Jurkat, Clone E6-1 (cell line): ENCODE measurements around the gene METTL4.
"Not testable (repeated sequence)": the region's sequence is repeated elsewhere in the genome, so short reads cannot be mapped to it uniquely, and the experiment has no call there.

Experiments
- DNase-seq: peaks from one replicate; pipeline ENCODE4 v3.0.0-alpha.2; 2011; ENCODE audit warnings: low read depth, low spot score
- H3K4me3 ChIP-seq: 2 replicates; pipeline ENCODE4 v1.5.1; 2011; ENCODE audit warnings: mild to moderate bottlenecking, low read length, control low read depth, moderate library complexity

The METTL4 gene

DNA sequence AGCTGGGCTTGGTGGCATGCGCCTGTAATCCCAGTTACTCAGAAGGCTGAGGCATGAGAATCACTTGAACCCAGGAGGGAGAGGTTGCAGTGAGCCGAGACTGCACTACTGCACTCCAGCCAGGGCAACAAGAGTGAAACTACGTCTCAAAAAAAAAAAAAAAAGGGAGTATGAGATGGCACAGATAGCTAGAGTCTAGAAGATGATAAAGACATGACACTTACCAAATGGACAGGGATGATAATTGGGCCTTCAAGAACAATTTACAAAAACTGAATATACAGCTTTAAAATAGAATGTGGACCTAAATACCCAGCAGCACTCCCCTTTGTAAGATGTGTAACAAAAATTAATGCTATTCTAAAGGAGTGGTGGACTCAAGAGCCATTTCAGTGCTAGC is 2.7 kb downstream of the METTL4 start:
- no peak for DNase-seq
- H3K4me3 ChIP-seq, result no peak overlapping the region

DNA sequence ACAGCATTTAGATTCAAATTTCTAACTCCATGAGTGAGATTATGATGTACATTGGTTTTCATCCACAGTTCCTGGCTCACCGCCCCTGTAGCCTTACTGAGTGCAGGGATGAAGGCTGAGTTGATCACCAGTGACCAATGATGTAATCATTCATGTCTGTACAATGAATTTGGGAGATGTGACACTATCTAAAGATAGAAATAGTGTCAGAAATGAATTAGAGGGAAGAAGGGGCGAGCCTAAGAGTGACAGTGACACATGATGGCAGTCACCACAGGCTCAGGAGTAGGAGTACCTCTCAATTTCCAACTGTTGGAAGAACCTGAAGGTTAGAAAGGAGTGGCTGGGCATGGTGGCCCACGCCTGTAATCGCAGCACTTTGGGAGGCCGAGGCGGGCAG is 3.2 kb downstream of the METTL4 start:
- H3K4me3 ChIP-seq, result no peak overlapping the region
- DNase-seq, result no peak

DNA sequence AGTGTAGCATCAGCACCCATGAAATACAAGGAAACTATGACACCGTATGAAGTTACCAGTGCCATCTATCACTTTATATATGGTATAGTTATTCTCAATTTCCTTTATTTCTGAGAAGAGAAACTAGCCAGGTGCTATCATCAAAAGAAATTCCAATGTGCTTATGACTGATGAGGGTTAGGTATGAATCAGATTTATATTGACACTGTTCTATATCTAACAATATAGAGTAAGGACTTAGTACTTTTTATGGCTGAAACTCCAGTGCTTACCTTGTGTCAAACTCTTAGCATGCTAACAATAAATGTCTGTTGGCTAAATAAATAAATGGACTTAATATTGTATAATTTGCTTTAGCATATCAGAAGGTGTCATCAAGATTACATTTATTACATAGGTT is 6.9 kb downstream of the METTL4 start:
- H3K4me3 ChIP-seq, result no peak overlapping the region
- DNase-seq, result no peak

DNA sequence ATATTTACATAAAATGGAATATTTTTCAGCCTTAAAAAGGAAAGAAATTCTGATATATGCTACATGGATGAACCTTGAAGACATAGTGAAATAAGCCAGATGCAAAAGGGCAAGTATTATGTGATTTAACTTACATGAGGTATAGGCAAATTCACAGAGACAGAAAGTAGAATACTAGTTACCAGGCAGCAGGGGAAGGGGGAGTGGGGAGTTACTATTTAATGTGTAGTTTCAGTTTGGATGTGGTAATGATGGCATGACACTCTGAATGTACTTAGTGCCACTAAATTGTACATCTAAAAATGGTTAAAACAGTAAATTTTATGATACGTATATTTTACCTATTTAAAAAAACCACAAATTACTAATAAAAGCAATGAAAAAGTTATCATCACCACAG is 12.1 kb downstream of the METTL4 start:
- no peak for DNase-seq
- H3K4me3 ChIP-seq, result no peak overlapping the region

DNA sequence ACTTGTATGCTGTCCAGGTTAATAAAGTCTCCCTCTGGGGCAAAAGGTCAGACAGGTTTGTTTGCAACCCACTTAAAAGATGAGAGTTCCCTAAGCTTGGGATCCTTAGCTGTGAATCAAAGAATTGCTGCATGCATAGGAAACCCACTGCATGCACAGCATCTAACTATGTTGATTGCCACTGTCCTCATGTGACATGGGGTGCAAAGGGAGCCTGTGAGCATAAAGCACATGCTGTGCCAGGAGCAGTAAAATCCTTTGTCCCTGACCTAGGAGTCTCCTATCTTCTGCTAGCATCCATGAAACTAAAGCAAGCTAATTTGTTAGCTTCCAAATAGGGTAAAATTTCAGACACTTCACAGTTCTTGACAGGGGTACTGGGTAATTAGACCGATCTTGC is 13.8 kb downstream of the METTL4 start:
- no peak overlapping the region for H3K4me3 ChIP-seq
- DNase-seq, result no peak

DNA sequence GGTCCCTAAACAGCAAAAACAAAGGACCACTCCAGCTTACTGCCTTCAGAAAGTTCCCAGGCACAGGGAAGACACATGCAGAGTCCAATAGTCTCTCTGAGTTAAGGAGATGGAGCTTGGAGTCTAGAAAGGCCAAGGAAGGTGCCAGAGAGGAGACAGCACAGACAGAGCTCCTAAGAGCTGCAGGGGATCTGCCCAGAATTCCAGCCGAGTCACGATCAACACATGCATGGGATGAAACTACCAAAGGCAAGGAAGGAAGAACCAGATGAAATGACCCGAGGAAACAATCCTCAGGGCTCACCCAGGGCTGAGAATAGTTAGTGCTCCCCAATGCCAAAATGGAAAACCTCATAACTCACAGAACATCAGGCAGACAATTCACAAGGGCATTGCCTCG is 15.4 kb downstream of the METTL4 start:
- DNase-seq, result no peak

DNA sequence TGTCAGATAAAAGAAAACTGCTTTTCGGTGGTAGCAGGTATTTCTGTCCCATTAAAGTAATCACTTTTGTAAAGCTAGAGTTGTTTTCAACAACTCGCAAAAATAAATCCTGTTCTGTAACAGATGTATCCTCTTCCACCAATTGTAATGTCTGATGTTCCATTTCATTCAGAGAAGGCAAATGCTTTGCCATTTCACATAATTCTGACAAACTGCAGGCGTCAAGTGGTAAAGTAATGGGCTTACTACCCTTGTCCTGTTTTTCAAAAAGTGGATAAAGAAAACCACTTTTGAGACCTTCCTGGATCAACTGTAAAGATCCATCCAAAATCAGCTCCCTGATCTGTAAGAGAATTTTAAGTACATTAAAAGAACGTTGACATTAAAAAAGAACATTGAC is 16.6 kb downstream of the METTL4 start:
- H3K4me3 ChIP-seq, result no peak overlapping the region
- no peak for DNase-seq

More for the DNA sequence above, 15.4 kb downstream of the METTL4 start:
- no peak overlapping the region for H3K4me3 ChIP-seq

DNA sequence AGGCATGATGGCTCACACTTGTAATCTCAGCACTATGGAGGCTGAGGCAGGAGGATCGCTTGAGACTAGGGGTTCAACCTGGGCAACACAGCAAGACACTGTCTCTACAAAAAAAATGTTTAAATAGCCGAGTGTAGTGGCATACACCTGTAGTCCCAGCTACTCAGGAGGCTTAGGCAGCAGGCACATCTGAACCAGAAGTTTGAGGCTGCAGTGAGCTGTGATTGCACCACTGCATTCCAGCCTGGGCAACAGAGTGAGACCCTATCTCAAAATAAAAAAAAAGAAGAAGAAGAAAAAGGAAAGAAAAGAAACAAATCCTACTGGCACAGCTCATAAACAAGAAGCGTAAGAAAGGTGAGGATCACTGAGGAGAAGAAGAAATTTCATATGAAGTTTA is 19.9 kb downstream of the METTL4 start:
- H3K4me3 ChIP-seq, result no peak overlapping the region
- no peak for DNase-seq

DNA sequence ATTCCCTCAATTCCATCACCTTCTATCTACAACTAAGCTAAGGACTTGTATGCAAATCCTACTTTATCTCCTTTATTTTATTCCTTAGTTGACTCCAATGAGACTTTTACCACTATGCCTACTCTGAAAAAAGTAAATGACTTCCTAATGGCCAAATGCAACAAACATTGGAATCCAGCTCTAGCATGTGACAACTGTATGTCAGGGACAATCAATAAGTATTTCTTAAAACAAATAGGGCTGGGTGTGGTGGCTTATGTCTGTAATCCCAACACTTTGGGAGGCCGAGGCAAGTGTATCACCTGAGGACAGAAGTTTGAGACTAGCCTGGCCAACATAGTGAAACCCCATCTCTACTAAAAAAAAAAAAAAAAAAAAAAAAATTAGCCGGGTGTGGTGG is 21.8 kb downstream of the METTL4 start:
- DNase-seq, result no peak
- H3K4me3 ChIP-seq, result no peak overlapping the region

DNA sequence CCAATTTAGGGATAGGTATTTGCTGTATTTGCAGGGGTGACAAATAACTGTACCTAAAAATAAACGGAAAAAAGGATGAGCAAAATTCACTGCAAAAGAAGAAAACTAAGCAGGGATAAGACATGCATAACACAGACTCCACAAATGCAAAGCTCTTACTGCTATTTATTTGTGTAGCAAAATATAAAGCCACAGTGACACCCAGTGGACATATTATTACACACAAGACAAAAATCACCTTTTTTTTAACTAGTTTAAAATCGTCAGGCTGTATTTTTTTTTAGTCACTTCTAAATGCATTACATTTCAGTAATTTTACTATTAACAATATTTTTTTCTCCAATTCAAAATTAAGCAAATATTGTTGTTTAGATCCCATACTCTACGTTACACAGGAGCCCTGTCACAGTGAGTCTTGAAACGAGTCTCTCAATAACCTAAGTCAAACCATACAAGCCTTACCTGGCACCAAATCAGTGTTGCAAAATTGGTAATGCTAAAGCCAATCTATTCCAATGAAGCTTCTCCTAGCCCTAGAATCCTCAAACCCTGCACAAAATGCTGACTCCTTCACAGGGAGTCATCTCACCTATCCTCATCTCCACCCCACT is 23.7 kb downstream of the METTL4 start:
- peak; percentile 53 for DNase-seq
- H3K4me3 ChIP-seq, result no peak overlapping the region

DNA sequence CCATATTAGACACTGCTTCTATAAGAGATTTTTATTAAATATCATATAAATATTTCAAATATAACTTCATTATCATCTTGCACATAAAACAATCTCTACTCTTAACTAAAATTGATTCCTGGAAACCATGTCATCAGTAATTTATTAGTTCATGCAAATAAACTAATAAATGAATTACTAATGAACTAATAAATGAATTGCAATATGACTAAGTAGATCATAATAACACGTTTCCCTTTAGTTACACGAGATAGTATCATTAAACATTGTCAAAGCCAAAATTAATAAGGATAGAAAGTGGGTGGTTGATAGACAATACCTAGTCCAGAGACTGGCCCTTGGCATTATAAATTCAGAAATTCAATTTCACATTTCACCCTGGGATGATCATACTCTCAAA is 26.1 kb downstream of the METTL4 start:
- no peak overlapping the region for H3K4me3 ChIP-seq
- DNase-seq, result no peak

DNA sequence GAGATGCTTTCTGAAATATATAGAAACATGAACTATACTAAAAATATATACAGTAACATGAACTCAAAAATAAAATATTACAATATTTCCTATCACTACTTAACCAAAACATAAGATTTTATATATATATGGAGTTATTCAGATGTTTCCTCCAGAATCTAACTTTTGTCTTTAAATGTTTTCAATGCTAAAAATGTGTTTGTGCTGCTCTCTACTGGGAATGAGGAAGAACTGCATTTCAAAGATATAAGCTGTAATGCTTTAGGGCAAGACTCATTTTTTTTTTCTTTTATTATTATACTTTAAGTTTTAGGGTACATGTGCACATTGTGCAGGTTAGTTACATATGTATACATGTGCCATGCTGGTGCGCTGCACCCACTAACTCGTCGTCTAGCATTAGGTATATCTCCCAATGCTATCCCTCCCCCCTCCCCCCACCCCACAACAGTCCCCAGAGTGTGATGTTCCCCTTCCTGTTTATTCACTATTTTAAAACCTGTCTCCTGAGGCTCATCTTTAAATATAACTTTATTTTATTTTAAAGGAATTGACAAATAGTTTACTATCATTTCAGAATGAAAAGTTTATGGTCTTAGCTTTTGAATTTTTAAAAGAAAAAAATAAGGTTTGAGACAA is 29.3 kb downstream of the METTL4 start:
- DNase-seq, result peak; percentile 16
- H3K4me3 ChIP-seq, result not testable (repeated sequence)

DNA sequence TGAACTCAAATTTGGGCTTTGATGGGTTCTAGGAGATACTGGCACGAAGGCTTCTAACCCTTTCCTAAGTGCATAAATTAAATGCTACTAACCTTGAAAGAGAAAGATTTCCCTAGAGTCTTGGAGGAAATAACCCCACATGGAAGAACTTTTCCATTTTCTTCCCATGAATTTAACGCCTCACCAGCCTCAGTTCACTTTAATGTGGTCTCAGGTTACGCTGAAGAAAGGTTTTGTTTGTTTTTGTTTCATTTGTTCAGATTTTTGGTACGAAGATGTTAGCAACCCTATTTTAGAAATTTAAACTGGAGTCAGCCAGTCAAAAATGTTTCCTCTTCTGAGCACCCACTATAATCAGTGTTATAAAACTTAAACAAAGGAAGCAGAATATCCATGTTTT is 30.7 kb downstream of the METTL4 start:
- no peak for DNase-seq
- no peak overlapping the region for H3K4me3 ChIP-seq

DNA sequence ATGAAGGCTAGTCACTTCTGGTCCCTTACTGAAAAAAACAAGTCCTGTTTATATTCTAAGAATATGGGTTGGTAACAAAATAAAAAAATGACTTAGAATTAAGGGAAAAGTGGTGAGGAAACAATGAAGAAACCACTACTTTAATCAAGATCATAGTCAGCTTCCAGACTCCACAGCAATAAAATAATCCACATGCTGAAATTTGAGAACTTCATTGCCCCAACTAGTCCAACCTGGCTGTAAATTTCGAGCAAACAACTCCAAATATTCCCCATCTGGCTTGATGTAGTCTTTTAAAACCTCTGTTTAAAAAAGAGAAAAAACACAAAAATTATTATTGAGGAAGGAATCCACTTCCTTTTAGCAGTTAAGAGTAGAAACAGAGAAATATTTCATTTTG is 32.5 kb downstream of the METTL4 start:
- no peak for DNase-seq
- no peak overlapping the region for H3K4me3 ChIP-seq

DNA sequence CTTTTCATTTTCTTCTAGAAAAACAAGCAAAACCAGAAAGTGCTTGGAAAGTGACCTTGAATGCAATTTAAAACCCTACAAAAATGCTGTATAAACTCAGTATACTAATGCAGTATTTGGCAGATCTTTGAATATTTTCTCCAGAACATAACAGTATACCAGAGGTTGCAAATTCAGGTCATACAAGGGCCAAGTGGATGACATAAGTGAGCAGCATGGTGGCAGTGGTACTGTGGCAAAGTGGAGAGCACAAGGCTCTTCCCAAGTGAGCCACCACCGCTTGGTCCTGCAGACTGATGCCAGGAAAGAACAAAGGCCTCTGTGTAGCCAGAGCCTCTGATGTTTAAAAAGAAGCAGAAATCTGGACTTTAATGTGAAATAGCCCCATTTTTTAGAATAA is 33.1 kb downstream of the METTL4 start:
- H3K4me3 ChIP-seq, result no peak overlapping the region
- no peak for DNase-seq

DNA sequence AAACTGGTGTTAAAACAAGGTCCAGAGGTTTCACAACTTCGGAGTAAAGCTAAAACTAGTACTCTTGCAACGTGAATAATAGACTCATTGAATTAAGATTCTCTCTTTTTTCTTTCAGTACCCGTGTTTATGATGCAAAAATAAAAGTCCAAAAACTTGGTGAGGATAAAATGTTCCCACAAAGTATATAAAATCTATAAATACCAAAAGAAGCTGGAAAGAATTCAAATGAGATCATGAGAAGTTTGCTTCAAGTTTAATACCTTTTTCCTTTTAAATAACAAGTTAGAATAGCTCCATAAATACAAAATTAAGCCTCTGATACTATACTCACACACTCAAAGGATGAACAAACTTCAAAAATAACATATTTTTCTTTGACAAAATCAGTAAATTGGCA is 34.0 kb downstream of the METTL4 start:
- no peak for DNase-seq
- H3K4me3 ChIP-seq, result no peak overlapping the region

DNA sequence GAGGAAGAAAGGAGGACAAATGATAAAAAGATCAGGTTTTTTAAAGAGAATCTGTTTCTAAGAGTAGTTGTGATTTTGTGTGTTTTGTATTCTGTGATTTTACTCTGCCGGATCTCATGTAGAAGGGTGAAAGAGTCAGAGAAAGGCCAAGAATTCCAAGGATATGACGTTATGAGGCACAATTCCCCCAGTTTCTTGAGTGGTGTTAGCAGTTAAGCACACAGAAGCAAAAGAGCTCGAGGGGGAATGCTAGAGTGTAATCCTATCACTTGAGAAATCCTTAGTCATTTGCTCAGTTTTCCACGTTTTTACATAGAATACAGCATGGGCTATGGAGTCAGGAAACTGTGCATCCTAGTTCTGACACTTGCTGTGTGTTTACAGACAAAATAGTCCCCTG is 34.8 kb downstream of the METTL4 start:
- no peak for DNase-seq

DNA sequence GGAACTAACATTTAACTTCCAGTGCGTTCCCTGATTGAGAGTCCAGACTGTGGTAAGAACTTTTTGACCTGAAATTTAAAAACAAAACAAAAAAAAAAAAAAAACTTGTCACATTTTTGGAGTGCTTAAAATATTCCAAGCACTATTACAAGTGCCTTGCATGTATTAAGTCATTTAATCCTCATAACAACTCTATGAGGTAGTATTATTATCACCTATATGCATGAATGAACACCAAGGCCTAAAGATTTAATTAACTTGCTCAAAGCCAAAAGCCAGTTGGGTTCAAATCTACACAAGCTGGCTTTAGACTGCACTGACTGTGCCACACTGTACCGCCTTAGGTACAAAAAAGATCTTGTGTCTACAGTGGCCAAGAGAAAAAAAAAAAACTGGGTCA is 35.2 kb downstream of the METTL4 start:
- no peak for DNase-seq
- H3K4me3 ChIP-seq, result no peak overlapping the region

More for the DNA sequence above, 34.8 kb downstream of the METTL4 start:
- no peak overlapping the region for H3K4me3 ChIP-seq

DNA sequence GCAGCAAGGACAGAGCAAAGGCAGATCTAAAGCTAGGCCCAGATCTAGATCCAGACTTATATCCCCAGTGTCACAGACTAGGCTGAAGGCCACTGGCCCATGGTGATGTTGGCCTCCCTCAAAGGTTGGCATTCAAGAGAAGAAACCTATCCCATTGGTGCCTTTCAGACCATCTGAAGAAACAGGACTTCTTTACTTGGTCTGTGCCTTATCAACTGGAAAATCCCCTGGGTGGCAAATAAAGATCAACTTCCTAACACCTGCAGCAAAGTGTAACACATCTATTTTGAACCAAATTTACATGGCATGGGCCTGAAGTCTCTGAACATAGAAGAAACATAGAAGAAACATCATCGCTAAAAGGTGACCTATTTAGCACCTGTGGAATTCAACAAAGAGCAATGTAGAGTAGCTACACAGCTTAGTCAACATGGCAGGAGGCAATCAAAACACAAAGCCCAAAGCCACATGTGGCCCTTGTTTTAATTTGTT is 35.8 kb downstream of the METTL4 start:
- H3K4me3 ChIP-seq, result no peak overlapping the region
- DNase-seq, result no peak

DNA sequence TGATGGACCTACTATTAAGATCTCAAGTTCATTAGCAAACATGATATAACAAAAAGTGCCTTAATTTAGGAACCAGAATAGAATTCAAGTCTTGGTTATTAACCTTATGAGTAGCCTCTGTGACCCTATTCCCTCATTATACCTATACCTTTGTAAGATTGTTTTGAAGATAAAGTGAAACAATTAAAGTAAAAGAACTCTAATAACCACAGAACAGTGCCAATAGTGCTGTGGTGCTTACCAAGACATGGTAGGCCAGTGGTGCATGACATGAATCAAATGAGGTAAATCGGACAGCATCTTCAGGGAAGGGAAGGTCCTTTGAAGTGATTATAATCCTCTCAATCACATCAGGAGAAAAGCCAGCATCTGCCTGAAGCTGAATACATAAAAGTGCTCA is 36.4 kb downstream of the METTL4 start:
- no peak for DNase-seq
- no peak overlapping the region for H3K4me3 ChIP-seq

DNA sequence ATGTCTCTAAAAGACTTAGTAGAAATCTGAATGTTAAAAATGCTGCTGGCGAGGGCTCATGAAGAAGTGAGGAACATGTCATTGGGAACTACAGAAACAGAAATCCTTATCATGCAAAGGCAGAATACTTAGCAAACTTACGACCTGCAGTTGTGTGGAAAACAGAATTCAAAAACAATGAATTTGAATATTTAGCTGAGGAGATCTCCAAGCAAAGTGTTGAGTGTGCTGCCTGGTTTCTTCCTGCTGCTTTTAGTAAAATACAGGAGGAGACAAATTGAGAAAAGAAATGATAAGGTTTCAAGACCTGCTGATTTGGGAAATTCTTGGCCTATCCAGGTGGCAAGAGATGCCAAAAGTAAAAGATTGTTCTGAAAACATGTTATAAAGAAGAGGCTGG is 38.5 kb downstream of the METTL4 start:
- no peak for DNase-seq
- H3K4me3 ChIP-seq, result no peak overlapping the region
